SK-N-SH (cell line): Measurements from ENCODE around the gene ITFG2.

Experiments
- CTCF ChIP-seq: fragments of 200-600 bp; sonication (generic); IDR thresholded peaks from 2 replicates; pipeline ENCODE4 v1.6.1; 2017; ENCODE audit warnings: antibody characterized with exemption, mild to moderate bottlenecking, moderate library complexity
- NRF1 ChIP-seq: IDR thresholded peaks from 2 replicates; pipeline ENCODE4 v1.6.1; 2012; ENCODE audit warnings: low read depth, mild to moderate bottlenecking, low read length

- TF ChIP-seq NRF1 (no peak), CTCF (no peak)
Measured at GRCh38 chr12:2833327-2833726, 20.9 kb downstream of the ITFG2 start.
